K562 (cell line): Measurements from ENCODE around the gene CTCF. TPM values are rescaled to one million over a fixed set of nuclear protein-coding genes. Genes with fewer than 3 reads are reported as not detected.

Source experiments
- BCOR ChIP-seq: fragments of 450-650 bp; IDR thresholded peaks from 2 replicates; pipeline ENCODE4 v1.6.1; 2016
- FIP1L1 ChIP-seq: fragments of 200-400 bp; formaldehyde crosslinking; IDR thresholded peaks from 2 replicates; pipeline ENCODE4 v1.6.1; 2018; ENCODE audit warnings: mild to moderate bottlenecking, low read depth, low read length; ENCODE audit not compliant: poor library complexity, severe bottlenecking
- NEUROD1 ChIP-seq: fragments of 150-350 bp; IDR thresholded peaks from 2 replicates; pipeline ENCODE4 v1.6.1; 2014; ENCODE audit warnings: borderline replicate concordance, low read length, low read depth; ENCODE audit not compliant: partially characterized antibody
- PHF20 ChIP-seq: fragments of 450-650 bp; IDR thresholded peaks from 2 replicates; pipeline ENCODE4 v1.6.1; 2018; ENCODE audit not compliant: partially characterized antibody
- POU5F1 ChIP-seq: fragments of 150-350 bp; IDR thresholded peaks from 2 replicates; pipeline ENCODE4 v1.6.1; 2014; ENCODE audit warnings: borderline replicate concordance, low read length, low read depth, mild to moderate bottlenecking; ENCODE audit not compliant: partially characterized antibody
- STAT5A ChIP-seq: IDR thresholded peaks from 2 replicates; pipeline ENCODE4 v1.6.1; 2012; ENCODE audit warnings: low read length, inconsistent platforms, borderline replicate concordance
- ZKSCAN3 ChIP-seq: fragments of 250-450 bp; sonication (Bioruptor Pico); IDR thresholded peaks from 2 replicates; pipeline ENCODE4 v1.4.0; 2020
- ZNF12 ChIP-seq: sonication (generic); formaldehyde crosslinking; IDR thresholded peaks from 2 replicates; pipeline ENCODE4 v1.4.0; 2020; ENCODE audit warnings: mild to moderate bottlenecking, missing genetic modification reagents
- ZNF586 ChIP-seq: fragments of 450-650 bp; formaldehyde crosslinking; conservative IDR thresholded peaks from 2 replicates; pipeline ENCODE4 v1.4.0; 2020; ENCODE audit warnings: mild to moderate bottlenecking, moderate library complexity
- polyA plus RNA-seq, 8 experiments: library from polyadenylated mRNA; depleted of rRNA in 4 of 8; stranded (reverse) in 5 of 8; unstranded in 3 of 8; fragments of >200 nt; fragmentation: Nextera tagmentation in 2 of 8; fragmentation: Illumina TruSeq in 1 of 8; extraction: Ambion mirVana in 2 of 8; extraction: Trizol in 1 of 8; gene quantifications; 2 replicates each; pipeline versions ENCODE4 v1.2.1 to v1.2.3, GENCODE V29; 2011 to 2014; ENCODE audit warnings: inconsistent platforms in 1 of 8, missing spikeins in 1 of 8
- total RNA-seq, 7 experiments: library from RNA; depleted of rRNA in 6 of 7; stranded (reverse); fragments of >200 nt in 6 of 7; fragmentation: Illumina TruSeq in 2 of 7; extraction: Trizol in 2 of 7; gene quantifications; 2 replicates each; pipeline versions ENCODE4 v1.2.1 to v1.2.3, GENCODE V29; 2011 to 2021; ENCODE audit warnings: low replicate concordance in 1 of 7
- TF ChIP-seq, protein P1 (sequence below), 3 experiments: fragments of 200-800 bp in 1 of 3; fragments of 250-450 bp in 1 of 3; fragments of 450-650 bp in 1 of 3; sonication (Bioruptor Pico) in 1 of 3; sonication (Bioruptor generic) in 1 of 3; formaldehyde crosslinking in 1 of 3; IDR thresholded peaks; 2 replicates each; pipeline versions ENCODE4 v1.6.1 to v1.8.0; 2016 to 2022; ENCODE audit warnings: mild to moderate bottlenecking in 2 of 3, missing genetic modification characterization in 2 of 3, missing compliant biosample characterization in 1 of 3, moderate library complexity in 1 of 3
- TF ChIP-seq, protein P2 (sequence below): sonication (generic); formaldehyde crosslinking; IDR thresholded peaks from 2 replicates; pipeline ENCODE4 v1.8.0; 2022; ENCODE audit warnings: mild to moderate bottlenecking, missing genetic modification reagents
- TF ChIP-seq, protein P3 (sequence below): sonication (generic); formaldehyde crosslinking; IDR thresholded peaks from 2 replicates; pipeline ENCODE4 v1.8.1; 2023; ENCODE audit warnings: mild to moderate bottlenecking, missing genetic modification reagents, moderate library complexity

Gene CTCF
- total and polyA plus RNA-seq, 9 of the 15 experiments (the other 6 are each of a cell fraction or from before 2014, with no cell fraction given) = 7.8 to 49.2 (median 33.9) TPM

DNA sequence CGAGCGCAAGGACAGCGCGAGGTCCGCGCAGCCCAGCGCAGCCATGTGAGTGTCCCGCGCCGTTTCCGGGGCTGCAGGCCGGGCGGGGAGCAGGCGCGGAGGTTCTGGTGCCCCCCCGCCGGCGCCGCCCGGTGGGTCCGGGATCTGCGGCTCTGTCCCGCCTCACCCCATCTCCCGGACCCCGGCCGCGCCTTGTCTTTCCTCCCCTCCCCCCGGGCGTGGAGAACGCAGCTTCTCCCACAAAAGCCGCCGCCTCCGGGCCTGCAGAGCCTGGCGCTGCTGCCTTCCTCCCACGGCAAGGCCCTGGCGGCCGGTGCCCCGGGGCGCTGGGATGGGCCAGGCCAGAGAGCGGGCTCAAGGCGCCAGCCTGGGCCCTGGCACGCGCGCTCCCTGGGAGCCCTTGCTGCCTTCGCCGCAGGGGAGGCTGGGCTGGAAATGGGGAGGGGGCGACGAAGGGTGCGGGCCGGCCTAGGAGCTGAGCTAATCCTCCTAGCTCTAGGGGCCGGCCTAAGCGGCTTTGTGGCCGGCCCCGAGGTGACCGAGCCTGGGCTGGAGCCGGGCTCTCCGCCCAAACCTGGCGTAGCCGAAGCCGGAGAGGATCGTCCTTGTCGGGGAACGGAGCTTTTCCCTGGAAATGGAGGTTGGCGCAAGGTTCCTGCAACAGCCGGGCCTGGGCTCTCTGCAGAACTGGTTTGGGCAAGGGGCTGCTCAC lies 33.3 kb upstream of the CTCF start (continued):
- TF ChIP-seq, protein P1, sequence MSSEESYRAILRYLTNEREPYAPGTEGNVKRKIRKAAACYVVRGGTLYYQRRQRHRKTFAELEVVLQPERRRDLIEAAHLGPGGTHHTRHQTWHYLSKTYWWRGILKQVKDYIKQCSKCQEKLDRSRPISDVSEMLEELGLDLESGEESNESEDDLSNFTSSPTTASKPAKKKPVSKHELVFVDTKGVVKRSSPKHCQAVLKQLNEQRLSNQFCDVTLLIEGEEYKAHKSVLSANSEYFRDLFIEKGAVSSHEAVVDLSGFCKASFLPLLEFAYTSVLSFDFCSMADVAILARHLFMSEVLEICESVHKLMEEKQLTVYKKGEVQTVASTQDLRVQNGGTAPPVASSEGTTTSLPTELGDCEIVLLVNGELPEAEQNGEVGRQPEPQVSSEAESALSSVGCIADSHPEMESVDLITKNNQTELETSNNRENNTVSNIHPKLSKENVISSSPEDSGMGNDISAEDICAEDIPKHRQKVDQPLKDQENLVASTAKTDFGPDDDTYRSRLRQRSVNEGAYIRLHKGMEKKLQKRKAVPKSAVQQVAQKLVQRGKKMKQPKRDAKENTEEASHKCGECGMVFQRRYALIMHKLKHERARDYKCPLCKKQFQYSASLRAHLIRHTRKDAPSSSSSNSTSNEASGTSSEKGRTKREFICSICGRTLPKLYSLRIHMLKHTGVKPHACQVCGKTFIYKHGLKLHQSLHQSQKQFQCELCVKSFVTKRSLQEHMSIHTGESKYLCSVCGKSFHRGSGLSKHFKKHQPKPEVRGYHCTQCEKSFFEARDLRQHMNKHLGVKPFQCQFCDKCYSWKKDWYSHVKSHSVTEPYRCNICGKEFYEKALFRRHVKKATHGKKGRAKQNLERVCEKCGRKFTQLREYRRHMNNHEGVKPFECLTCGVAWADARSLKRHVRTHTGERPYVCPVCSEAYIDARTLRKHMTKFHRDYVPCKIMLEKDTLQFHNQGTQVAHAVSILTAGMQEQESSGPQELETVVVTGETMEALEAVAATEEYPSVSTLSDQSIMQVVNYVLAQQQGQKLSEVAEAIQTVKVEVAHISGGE (CRISPR knock-in tag; IDR thresholded peaks at IDR 0.05) = no peak
- TF ChIP-seq PHF20 = peak; percentile 41
- TF ChIP-seq ZNF586 (CRISPR knock-in tag) = no peak
- TF ChIP-seq POU5F1 = no peak
- no peak for TF ChIP-seq ZKSCAN3
- TF ChIP-seq BCOR = no peak
- TF ChIP-seq, protein P2, sequence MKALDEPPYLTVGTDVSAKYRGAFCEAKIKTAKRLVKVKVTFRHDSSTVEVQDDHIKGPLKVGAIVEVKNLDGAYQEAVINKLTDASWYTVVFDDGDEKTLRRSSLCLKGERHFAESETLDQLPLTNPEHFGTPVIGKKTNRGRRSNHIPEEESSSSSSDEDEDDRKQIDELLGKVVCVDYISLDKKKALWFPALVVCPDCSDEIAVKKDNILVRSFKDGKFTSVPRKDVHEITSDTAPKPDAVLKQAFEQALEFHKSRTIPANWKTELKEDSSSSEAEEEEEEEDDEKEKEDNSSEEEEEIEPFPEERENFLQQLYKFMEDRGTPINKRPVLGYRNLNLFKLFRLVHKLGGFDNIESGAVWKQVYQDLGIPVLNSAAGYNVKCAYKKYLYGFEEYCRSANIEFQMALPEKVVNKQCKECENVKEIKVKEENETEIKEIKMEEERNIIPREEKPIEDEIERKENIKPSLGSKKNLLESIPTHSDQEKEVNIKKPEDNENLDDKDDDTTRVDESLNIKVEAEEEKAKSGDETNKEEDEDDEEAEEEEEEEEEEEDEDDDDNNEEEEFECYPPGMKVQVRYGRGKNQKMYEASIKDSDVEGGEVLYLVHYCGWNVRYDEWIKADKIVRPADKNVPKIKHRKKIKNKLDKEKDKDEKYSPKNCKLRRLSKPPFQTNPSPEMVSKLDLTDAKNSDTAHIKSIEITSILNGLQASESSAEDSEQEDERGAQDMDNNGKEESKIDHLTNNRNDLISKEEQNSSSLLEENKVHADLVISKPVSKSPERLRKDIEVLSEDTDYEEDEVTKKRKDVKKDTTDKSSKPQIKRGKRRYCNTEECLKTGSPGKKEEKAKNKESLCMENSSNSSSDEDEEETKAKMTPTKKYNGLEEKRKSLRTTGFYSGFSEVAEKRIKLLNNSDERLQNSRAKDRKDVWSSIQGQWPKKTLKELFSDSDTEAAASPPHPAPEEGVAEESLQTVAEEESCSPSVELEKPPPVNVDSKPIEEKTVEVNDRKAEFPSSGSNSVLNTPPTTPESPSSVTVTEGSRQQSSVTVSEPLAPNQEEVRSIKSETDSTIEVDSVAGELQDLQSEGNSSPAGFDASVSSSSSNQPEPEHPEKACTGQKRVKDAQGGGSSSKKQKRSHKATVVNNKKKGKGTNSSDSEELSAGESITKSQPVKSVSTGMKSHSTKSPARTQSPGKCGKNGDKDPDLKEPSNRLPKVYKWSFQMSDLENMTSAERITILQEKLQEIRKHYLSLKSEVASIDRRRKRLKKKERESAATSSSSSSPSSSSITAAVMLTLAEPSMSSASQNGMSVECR = peak; percentile 80; the same call in 1 of the 2 replicates
- TF ChIP-seq, protein P3, sequence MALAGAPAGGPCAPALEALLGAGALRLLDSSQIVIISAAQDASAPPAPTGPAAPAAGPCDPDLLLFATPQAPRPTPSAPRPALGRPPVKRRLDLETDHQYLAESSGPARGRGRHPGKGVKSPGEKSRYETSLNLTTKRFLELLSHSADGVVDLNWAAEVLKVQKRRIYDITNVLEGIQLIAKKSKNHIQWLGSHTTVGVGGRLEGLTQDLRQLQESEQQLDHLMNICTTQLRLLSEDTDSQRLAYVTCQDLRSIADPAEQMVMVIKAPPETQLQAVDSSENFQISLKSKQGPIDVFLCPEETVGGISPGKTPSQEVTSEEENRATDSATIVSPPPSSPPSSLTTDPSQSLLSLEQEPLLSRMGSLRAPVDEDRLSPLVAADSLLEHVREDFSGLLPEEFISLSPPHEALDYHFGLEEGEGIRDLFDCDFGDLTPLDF (CRISPR knock-in tag) = no peak
- TF ChIP-seq ZNF12 = no peak
- no peak for TF ChIP-seq STAT5A
- peak; percentile 44 for TF ChIP-seq FIP1L1
- no peak for TF ChIP-seq NEUROD1
